Measurements from ENCODE around the gene TSBP1. TPM values are rescaled to one million over a fixed set of nuclear protein-coding genes. Genes with fewer than 3 reads are reported as not detected.

The TSBP1 gene
- total RNA-seq, 4 donors from 2014 or later, result not detected

DNA sequence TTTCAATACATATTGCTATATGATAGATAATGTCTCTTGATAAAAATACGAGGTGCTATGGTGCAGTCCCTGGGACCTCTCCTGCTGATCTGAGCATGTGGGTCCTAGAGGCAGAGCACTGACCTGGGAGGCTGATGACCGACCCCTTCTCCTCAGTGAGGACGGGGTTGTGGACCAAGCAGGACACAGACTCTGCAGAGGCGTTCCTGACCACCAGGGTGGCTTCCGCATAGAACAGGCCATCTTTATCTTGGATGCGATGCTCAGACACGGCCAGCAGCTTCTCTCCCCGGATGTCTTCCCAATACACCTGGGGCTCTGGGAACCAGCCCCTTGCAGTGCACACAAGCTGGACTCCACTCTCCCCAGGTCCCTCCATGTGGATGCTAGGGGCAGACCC is 31.1 kb upstream of the TSBP1 start:
- TF ChIP-seq POLR2A (IDR thresholded peaks at IDR 0.05) (no peak), EP300 (IDR thresholded peaks at IDR 0.05) (no peak), POLR2AphosphoS5 (IDR thresholded peaks at IDR 0.05) (no peak)
- TF ChIP-seq, protein P1, sequence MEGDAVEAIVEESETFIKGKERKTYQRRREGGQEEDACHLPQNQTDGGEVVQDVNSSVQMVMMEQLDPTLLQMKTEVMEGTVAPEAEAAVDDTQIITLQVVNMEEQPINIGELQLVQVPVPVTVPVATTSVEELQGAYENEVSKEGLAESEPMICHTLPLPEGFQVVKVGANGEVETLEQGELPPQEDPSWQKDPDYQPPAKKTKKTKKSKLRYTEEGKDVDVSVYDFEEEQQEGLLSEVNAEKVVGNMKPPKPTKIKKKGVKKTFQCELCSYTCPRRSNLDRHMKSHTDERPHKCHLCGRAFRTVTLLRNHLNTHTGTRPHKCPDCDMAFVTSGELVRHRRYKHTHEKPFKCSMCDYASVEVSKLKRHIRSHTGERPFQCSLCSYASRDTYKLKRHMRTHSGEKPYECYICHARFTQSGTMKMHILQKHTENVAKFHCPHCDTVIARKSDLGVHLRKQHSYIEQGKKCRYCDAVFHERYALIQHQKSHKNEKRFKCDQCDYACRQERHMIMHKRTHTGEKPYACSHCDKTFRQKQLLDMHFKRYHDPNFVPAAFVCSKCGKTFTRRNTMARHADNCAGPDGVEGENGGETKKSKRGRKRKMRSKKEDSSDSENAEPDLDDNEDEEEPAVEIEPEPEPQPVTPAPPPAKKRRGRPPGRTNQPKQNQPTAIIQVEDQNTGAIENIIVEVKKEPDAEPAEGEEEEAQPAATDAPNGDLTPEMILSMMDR (IDR thresholded peaks at IDR 0.05), result no peak
- H3K36me3 ChIP-seq, result no peaks in the 10 kb centered on the region
- H3K4me1 ChIP-seq, result no peaks in the 10 kb centered on the region
- WGBS, 2 donors (ENCODE audit: low coverage in 1 of 2), result 29 to 31% methylated on average over 1 to 5 of the region's 8 CpGs
- ATAC-seq, result no peak
- H3K27me3 ChIP-seq, result peaks cover 65% of the 10 kb centered on the region
- H3K9me3 ChIP-seq, result no peaks in the 10 kb centered on the region
- H3K27ac ChIP-seq, result no peak overlapping the region
- no peak overlapping the region for H3K4me3 ChIP-seq

DNA sequence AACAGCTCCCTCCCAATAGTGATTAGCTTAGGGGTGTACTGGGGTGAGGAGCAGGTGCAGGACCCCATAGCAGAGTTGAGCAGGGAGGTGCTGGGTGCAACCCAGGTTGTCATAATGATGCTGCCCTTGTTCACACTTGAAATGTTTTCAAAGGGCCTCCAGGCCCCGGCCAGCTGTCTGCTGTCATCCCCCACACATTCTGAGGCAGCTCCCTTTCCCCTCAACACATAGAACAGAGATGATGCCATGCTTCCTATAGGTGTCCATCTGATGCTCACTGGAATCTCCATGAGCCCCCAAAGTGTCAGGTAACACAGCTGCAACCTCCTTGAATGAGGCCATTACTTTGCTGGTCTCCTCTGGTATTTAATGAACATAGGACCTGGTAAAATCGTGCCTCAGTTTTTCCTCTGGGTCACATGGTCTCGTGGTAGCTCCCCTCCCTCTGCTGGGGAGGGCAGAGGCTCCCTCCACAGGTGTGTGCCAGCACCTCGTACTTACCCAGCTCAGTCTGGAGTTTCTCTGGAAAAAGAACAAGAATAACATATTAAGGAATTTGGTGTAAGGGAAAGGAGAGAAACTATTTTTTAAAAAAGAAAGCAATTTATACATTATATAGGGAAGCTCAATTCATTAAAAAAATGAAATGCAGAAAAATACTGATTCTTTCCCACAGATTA is 29.7 kb upstream of the TSBP1 start:
- H3K4me1 ChIP-seq, result no peaks in the 10 kb centered on the region
- ATAC-seq, result no peak
- 24% methylated on average over 3 of the region's 4 CpGs; no CpG with 5 or more reads in 1 of the 2 donors for WGBS, 2 donors (ENCODE audit: low coverage in 1 of 2)

DNA sequence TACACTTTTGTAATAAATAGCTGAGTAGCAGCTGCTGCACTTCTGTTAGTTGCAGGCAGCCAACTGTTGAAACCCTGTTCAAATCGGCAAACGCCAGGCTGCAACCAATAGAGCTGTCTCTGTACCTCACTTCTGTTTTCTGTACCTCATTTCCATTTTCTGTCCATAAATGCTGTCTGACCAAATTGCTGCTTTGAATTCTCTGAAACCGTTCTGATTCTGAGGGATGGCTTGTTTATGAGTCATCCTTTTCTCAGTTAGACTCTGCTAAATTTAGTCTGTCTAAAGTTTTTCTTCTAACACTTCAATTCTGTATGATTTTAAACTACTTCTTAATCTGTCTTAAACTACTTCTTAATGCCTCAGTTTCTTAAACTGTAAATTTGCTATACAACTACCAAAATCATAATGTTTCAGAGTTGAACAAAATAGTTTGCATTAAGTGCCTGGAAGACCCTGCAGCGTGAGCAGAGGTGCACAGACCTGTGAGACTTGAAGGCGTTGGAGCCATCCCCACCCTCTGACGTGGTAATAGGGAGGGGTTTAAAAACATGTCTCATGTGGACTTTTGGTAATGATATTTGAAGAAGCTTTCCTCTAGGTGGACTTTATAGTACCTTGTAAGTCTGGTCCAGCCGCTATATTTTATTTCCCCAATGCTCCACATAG is 25.7 kb upstream of the TSBP1 start:
- H3K36me3 ChIP-seq, result no peaks in the 10 kb centered on the region
- H3K9me3 ChIP-seq, result no peaks in the 10 kb centered on the region
- no peaks in the 10 kb centered on the region for H3K4me1 ChIP-seq
- no peak for ATAC-seq
- TF ChIP-seq POLR2AphosphoS5 (IDR thresholded peaks at IDR 0.05) (no peak), POLR2A (IDR thresholded peaks at IDR 0.05) (no peak), EP300 (IDR thresholded peaks at IDR 0.05) (no peak)
- TF ChIP-seq, protein P1 (IDR thresholded peaks at IDR 0.05), result no peak
- peaks cover 17% of the 10 kb centered on the region for H3K27me3 ChIP-seq
- 74 to 76% methylated on average over 7 of the region's 7 CpGs for WGBS, 2 donors (ENCODE audit: low coverage in 1 of 2)
- H3K27ac ChIP-seq, result no peak overlapping the region
- H3K4me3 ChIP-seq, result no peak overlapping the region

More for the DNA sequence above, 29.7 kb upstream of the TSBP1 start:
- Histone ChIP-seq H3K36me3 (no peaks in the 10 kb centered on the region), H3K9me3 (no peaks in the 10 kb centered on the region), H3K4me3 (no peak overlapping the region), H3K27ac (no peak overlapping the region), H3K27me3 (peaks cover 51% of the 10 kb centered on the region)
- TF ChIP-seq EP300 (IDR thresholded peaks at IDR 0.05) (no peak), POLR2A (IDR thresholded peaks at IDR 0.05) (no peak), POLR2AphosphoS5 (IDR thresholded peaks at IDR 0.05) (no peak)
- TF ChIP-seq, protein P1 (IDR thresholded peaks at IDR 0.05), result no peak

DNA sequence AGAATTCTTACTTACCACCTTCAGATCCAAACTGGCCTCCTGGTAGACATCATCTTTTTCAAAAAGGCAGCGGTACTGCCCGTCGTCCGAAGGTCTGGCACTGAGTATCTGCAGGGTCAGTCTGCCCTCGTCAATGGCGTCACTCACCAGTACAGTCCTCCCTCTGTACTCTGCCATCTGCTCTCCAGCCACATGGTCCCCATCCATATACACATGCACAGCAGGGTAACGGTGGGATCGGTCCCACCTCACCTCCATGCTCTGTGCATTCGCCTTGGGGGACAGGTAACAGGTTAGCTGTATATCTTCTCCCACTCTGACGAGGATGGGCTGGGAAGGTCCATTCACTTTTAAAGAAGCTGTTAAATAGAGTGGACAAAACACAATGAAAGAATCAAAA is 24.3 kb upstream of the TSBP1 start:
- H3K36me3 ChIP-seq, result no peaks in the 10 kb centered on the region
- H3K27ac ChIP-seq, result no peak overlapping the region
- 93 to 94% methylated on average over 7 to 9 of the region's 10 CpGs for WGBS, 2 donors (ENCODE audit: low coverage in 1 of 2)
- TF ChIP-seq POLR2AphosphoS5 (IDR thresholded peaks at IDR 0.05), result no peak
- no peak for TF ChIP-seq EP300 (IDR thresholded peaks at IDR 0.05)
- TF ChIP-seq, protein P1 (IDR thresholded peaks at IDR 0.05), result no peak
- TF ChIP-seq POLR2A (IDR thresholded peaks at IDR 0.05), result no peak
- ATAC-seq, result no peak
- no peaks in the 10 kb centered on the region for H3K9me3 ChIP-seq
- no peaks in the 10 kb centered on the region for H3K4me1 ChIP-seq
- no peak overlapping the region for H3K4me3 ChIP-seq
- H3K27me3 ChIP-seq, result peaks cover 12% of the 10 kb centered on the region
